Mucosa of descending colon (tissue), 3 donors: ENCODE measurements around the gene THUMPD3. TPM values are rescaled to one million over a fixed set of nuclear protein-coding genes. Genes with fewer than 3 reads are reported as not detected.

Experiments used
- ATAC-seq: fragments of 200-7000 bp; cut with Tn5 transposase; one replicate; pipeline ENCODE4 v1.9.1; 2020; ENCODE audit warnings: mild to moderate bottlenecking, moderate library complexity
- DNase-seq, 3 donors: peaks; one replicate each; pipeline ENCODE4 v3.0.0-alpha.2; 2020
- H3K36me3 ChIP-seq: fragments of 200-600 bp; one replicate; pipeline ENCODE4 v1.8.0; 2021; ENCODE audit warnings: low read depth, mild to moderate bottlenecking
- H3K4me1 ChIP-seq: fragments of 200-600 bp; one replicate; pipeline ENCODE4 v1.8.0; 2021; ENCODE audit warnings: low read depth, mild to moderate bottlenecking
- H3K4me3 ChIP-seq: fragments of 200-600 bp; one replicate; pipeline ENCODE4 v1.8.0; 2021; ENCODE audit warnings: mild to moderate bottlenecking
- H3K9me3 ChIP-seq: fragments of 200-600 bp; one replicate; pipeline ENCODE4 v1.8.0; 2021; ENCODE audit warnings: mild to moderate bottlenecking
- CTCF ChIP-seq: fragments of 200-600 bp; IDR thresholded peaks from one replicate; pipeline ENCODE4 v1.8.0; 2022; ENCODE audit warnings: antibody characterized with exemption, mild to moderate bottlenecking
- intact Hi-C, 2 donors: fragments of 100-400 bp; cut with DNase I in 1 of 2; cut with micrococcal nuclease in 1 of 2; formaldehyde crosslinking; loops; one replicate each; pipeline versions ENCODE4 v1.11.0 to v1.11.1; 2022; cut with DNase I, micrococcal nuclease
- total RNA-seq, 3 donors: library from RNA; stranded (reverse); fragmentation: NEBNext Ultra II Directional in 2 of 3; extraction: Animal tissue kit (Norgen Biotek cat#: 25700) in 2 of 3; gene quantifications; one replicate each; pipeline versions ENCODE4 v1.2.1 to v1.2.4, GENCODE V29; 2021 to 2023
- donor health status: DM: no; HTN: no; CAD: no; lungs with moderate emphysema.
- donor health status: DM: no; HTN: no; CAD: no.
- donor health status: DM: no; HTN: yes; CAD: no.

The THUMPD3 gene
- total RNA-seq, 3 donors from 2014 or later, result 30.0 to 34.0 (median 31.2) TPM

GRCh38 chr3:9380014-9380413 is 17.2 kb downstream of the THUMPD3 start:
- no peak overlapping the region for H3K4me3 ChIP-seq
- no peaks in the 10 kb centered on the region for H3K9me3 ChIP-seq
- DNase-seq, result no peak
- intact Hi-C loops, result loop anchor here in 1 of 2 donors (10.0 kb wide), 1 partner anchor 55 kb away; no protein-coding TSS in a partner anchor
- peaks cover 11% of the 10 kb centered on the region for H3K36me3 ChIP-seq
- no peak for TF ChIP-seq CTCF
- ATAC-seq, result no peak
- no peaks in the 10 kb centered on the region for H3K4me1 ChIP-seq

- Histone ChIP-seq H3K9me3 (no peaks in the 10 kb centered on the region), H3K4me1 (no peaks in the 10 kb centered on the region), H3K36me3 (peaks cover 8% of the 10 kb centered on the region), H3K4me3 (no peak overlapping the region)
- no peak for TF ChIP-seq CTCF
- no peak for ATAC-seq
- no peak for DNase-seq
- intact Hi-C loops, result loop anchor here in 1 of 2 donors (10.0 kb wide), 1 partner anchor 51 kb away; no protein-coding TSS in a partner anchor
These were observed 21.4 kb downstream of the THUMPD3 start for GRCh38 chr3:9384141-9384828.

- ATAC-seq (no peak), DNase-seq (no peak)
- TF ChIP-seq CTCF, result no peak
- H3K4me1 ChIP-seq, result no peaks in the 10 kb centered on the region
- no peaks in the 10 kb centered on the region for H3K9me3 ChIP-seq
- H3K4me3 ChIP-seq, result no peak overlapping the region
- peaks cover 15% of the 10 kb centered on the region for H3K36me3 ChIP-seq
- intact Hi-C loops, result loop anchor here in 1 of 2 donors (10.0 kb wide), 1 partner anchor 49 kb away; no protein-coding TSS in a partner anchor
These were observed 22.6 kb downstream of the THUMPD3 start for GRCh38 chr3:9385187-9386077.

- H3K36me3 ChIP-seq, result peaks cover 15% of the 10 kb centered on the region
- H3K9me3 ChIP-seq, result no peaks in the 10 kb centered on the region
- no peak overlapping the region for H3K4me3 ChIP-seq
- no peaks in the 10 kb centered on the region for H3K4me1 ChIP-seq
- TF ChIP-seq CTCF, result no peak
- intact Hi-C loops, result loop anchor here in 1 of 2 donors (10.0 kb wide), 1 partner anchor 49 kb away; no protein-coding TSS in a partner anchor
- DNase-seq, result no peak
- ATAC-seq, result no peak
These were observed 23.2 kb downstream of the THUMPD3 start for GRCh38 chr3:9386078-9386459.

GRCh38 chr3:9386501-9387321 is 23.9 kb downstream of the THUMPD3 start:
- ATAC-seq (no peak), DNase-seq (no peak)
- no peak overlapping the region for H3K4me3 ChIP-seq
- TF ChIP-seq CTCF, result no peak
- no peaks in the 10 kb centered on the region for H3K9me3 ChIP-seq
- intact Hi-C loops, result loop anchor here in 1 of 2 donors (10.0 kb wide), 1 partner anchor 48 kb away; no protein-coding TSS in a partner anchor
- H3K36me3 ChIP-seq, result peaks cover 15% of the 10 kb centered on the region
- no peaks in the 10 kb centered on the region for H3K4me1 ChIP-seq
